K562 (cell line): Measurements from ENCODE around the gene HKDC1. TPM values are rescaled to one million over a fixed set of nuclear protein-coding genes. Genes with fewer than 3 reads are reported as not detected.
A peak's percentile ranks its signal among the peaks of the same experiment; 100 is the strongest.

Experiments
- ATAC-seq: fragments of 200-7000 bp; cut with Tn5 transposase; 3 replicates; pipeline ENCODE4 v1.9.1; 2020; ENCODE audit warnings: moderate library complexity
- BruUV-seq: library from RNA; stranded (reverse); fragments of 400-500 nt; replicated peaks from 2 replicates; lab custom pipeline; 2021; lab: Mats Ljungman, UMichigan
- CTCF ChIA-PET: fragments of 300-600 bp; formaldehyde crosslinking; extraction: SDS; loops from one replicate; lab custom pipeline; 2021; ENCODE audit warnings: low intra/inter-chr PET ratio; lab: Yijun Ruan, JAX
- POLR2A ChIA-PET: fragments of 300-600, 350-650 bp; sonication (Branson Sonifier 250); formaldehyde crosslinking; extraction: SDS; loops from one replicate; lab custom pipeline; 2021; ENCODE audit warnings: antibody characterized with exemption, inconsistent platforms; lab: Yijun Ruan, JAX
- DNase-seq, 4 experiments: peaks; one replicate each; pipeline versions ENCODE4 v3.0.0 to v3.0.0-alpha.2; 2011 to 2018; ENCODE audit warnings: low spot score in 3 of 4, mixed read lengths in 3 of 4; ENCODE audit errors: extremely low read depth in 1 of 4
- FAIRE-seq: peaks from 2 replicates; lab custom pipeline; 2011; peaks lifted over from hg19 to GRCh38; lab: Jason Lieb, UNC
- H2AFZ ChIP-seq: 2 replicates; pipeline ENCODE4 v1.6.0; 2011; ENCODE audit warnings: low read depth, low read length, control low read depth, inconsistent platforms
- H3K27ac ChIP-seq: fragments of 200-600 bp; 3 replicates; pipeline ENCODE4 v1.8.0; 2011; ENCODE audit warnings: low read depth, mild to moderate bottlenecking, control low read depth, inconsistent platforms, low read length, moderate library complexity, mixed read lengths; ENCODE audit errors: extremely low read depth
- H3K27me3 ChIP-seq, 2 experiments: fragments of 300-600 bp in 1 of 2; 2 replicates in 1 of 2; 3 replicates in 1 of 2; pipeline versions ENCODE4 v1.6.0 to v1.8.0; 2011; ENCODE audit warnings: inconsistent platforms in 2 of 2, low read length in 2 of 2, mild to moderate bottlenecking in 1 of 2, mixed read lengths in 1 of 2, moderate library complexity in 1 of 2; ENCODE audit not compliant: control insufficient read depth in 2 of 2, insufficient read depth in 2 of 2
- H3K36me3 ChIP-seq: fragments of 300-600 bp; 3 replicates; pipeline ENCODE4 v1.8.0; 2011; ENCODE audit warnings: mild to moderate bottlenecking, low read length, inconsistent platforms; ENCODE audit not compliant: control insufficient read depth, insufficient read depth
- H3K4me1 ChIP-seq, 2 experiments: fragments of 200-600 bp in 1 of 2; replicated peaks in 1 of 2; 2 replicates in 1 of 2; 3 replicates in 1 of 2; pipeline versions ENCODE4 v1.5.1 to v1.8.0; 2011; ENCODE audit warnings: inconsistent platforms in 2 of 2, low read length in 2 of 2, mild to moderate bottlenecking in 1 of 2, mixed read lengths in 1 of 2, moderate library complexity in 1 of 2; ENCODE audit not compliant: control insufficient read depth in 2 of 2, insufficient read depth in 2 of 2
- H3K4me2 ChIP-seq: 2 replicates; pipeline ENCODE4 v1.6.1; 2011; ENCODE audit warnings: low read length, control low read depth, inconsistent platforms, mixed read lengths; ENCODE audit not compliant: insufficient read depth
- H3K4me3 ChIP-seq: fragments of 200-600 bp; sonication (generic), shearing (Covaris generic); 2 replicates; pipeline ENCODE4 v1.5.1; 2016; ENCODE audit warnings: control low read depth, inconsistent platforms
- H3K79me2 ChIP-seq: fragments of 200-600 bp; 3 replicates; pipeline ENCODE4 v1.8.0; 2011; ENCODE audit warnings: low read length, inconsistent platforms; ENCODE audit not compliant: control insufficient read depth, insufficient read depth
- H3K9ac ChIP-seq, 2 experiments: 2 replicates each; pipeline versions ENCODE4 v1.6.0 to v1.6.1; 2011; ENCODE audit warnings: low read depth in 2 of 2, low read length in 2 of 2, control low read depth in 1 of 2, inconsistent platforms in 1 of 2, mild to moderate bottlenecking in 1 of 2, mixed read lengths in 1 of 2; ENCODE audit not compliant: insufficient read depth in 1 of 2
- H3K9me1 ChIP-seq: one replicate; pipeline ENCODE4 v1.6.0; 2011; ENCODE audit warnings: inconsistent platforms, mild to moderate bottlenecking, low read length, moderate library complexity; ENCODE audit not compliant: control insufficient read depth, insufficient read depth
- H3K9me3 ChIP-seq: replicated peaks from 2 replicates; pipeline ENCODE4 v1.5.1; 2011; ENCODE audit warnings: low read depth, low read length, inconsistent platforms; ENCODE audit not compliant: control insufficient read depth, insufficient read depth
- H4K20me1 ChIP-seq: replicated peaks from 2 replicates; pipeline ENCODE4 v1.6.1; 2011; ENCODE audit warnings: low read length, inconsistent platforms, mixed read lengths; ENCODE audit not compliant: control insufficient read depth, insufficient read depth
- ERF ChIP-seq: fragments of 450-650 bp; formaldehyde crosslinking; IDR thresholded peaks from 2 replicates; pipeline ENCODE4 v1.4.0; 2020; ENCODE audit warnings: mild to moderate bottlenecking, mixed read lengths
- ESRRA ChIP-seq: fragments of 450-650 bp; IDR thresholded peaks from 2 replicates; pipeline ENCODE4 v1.6.1; 2014; ENCODE audit warnings: low read depth, mild to moderate bottlenecking, moderate library complexity, borderline replicate concordance
- FOSL1 ChIP-seq: fragments of 200-800 bp; sonication (Bioruptor generic); conservative IDR thresholded peaks from 2 replicates; pipeline ENCODE4 v1.6.1; 2016; ENCODE audit warnings: missing genetic modification characterization, missing compliant biosample characterization
- MAFK ChIP-seq: IDR thresholded peaks from 2 replicates; pipeline ENCODE4 v1.6.1; 2011; ENCODE audit warnings: low read length, improper control_type of control experiment
- RAD21 ChIP-seq, 2 experiments: fragments of 250-450 bp in 1 of 2; fragments of 450-650 bp in 1 of 2; sonication (Bioruptor Pico) in 1 of 2; formaldehyde crosslinking in 1 of 2; IDR thresholded peaks in 1 of 2; conservative IDR thresholded peaks in 1 of 2; 2 replicates each; pipeline versions ENCODE4 v1.4.0 to v1.8.0; 2020 to 2022; ENCODE audit warnings: mild to moderate bottlenecking in 2 of 2, moderate library complexity in 1 of 2
- SMAD4 ChIP-seq: fragments of 250-450 bp; sonication (Bioruptor Pico); conservative IDR thresholded peaks from 2 replicates; pipeline ENCODE4 v1.8.0; 2021; ENCODE audit warnings: inconsistent platforms, mild to moderate bottlenecking, moderate library complexity
- SMC3 ChIP-seq: conservative IDR thresholded peaks from 2 replicates; pipeline ENCODE4 v1.6.1; 2011; ENCODE audit warnings: low read depth, low read length, improper control_type of control experiment; ENCODE audit not compliant: insufficient read depth
- SOX6 ChIP-seq: fragments of 450-650 bp; IDR thresholded peaks from 2 replicates; pipeline ENCODE4 v1.6.1; 2014; ENCODE audit warnings: mild to moderate bottlenecking
- SPI1 ChIP-seq: IDR thresholded peaks from 2 replicates; pipeline ENCODE4 v1.6.1; 2011; ENCODE audit warnings: low read depth, low read length, control low read depth, borderline replicate concordance
- TBP ChIP-seq: optimal IDR thresholded peaks from 2 replicates; pipeline ENCODE3; 2011; ENCODE audit warnings: low read depth, low read length, improper control_type of control experiment
- TEAD4 ChIP-seq, 2 experiments: sonication (generic) in 1 of 2; formaldehyde crosslinking in 1 of 2; IDR thresholded peaks; 2 replicates each; pipeline versions ENCODE4 v1.6.1 to v1.8.0; 2012 to 2022; ENCODE audit warnings: borderline replicate concordance in 1 of 2, inconsistent platforms in 1 of 2, low read length in 1 of 2, mild to moderate bottlenecking in 1 of 2, missing genetic modification reagents in 1 of 2
- TFAP4 ChIP-seq: sonication (generic); formaldehyde crosslinking; IDR thresholded peaks from 2 replicates; pipeline ENCODE4 v1.8.0; 2022; ENCODE audit warnings: missing genetic modification reagents, mild to moderate bottlenecking, moderate library complexity, borderline replicate concordance
- WGBS: fragments of 100-300 bp; shearing (Covaris generic); methylation state at CpG from one replicate; pipeline ENCODE4 v1.1.6; 2016; ENCODE audit warnings: low coverage, mixed read lengths; ENCODE audit not compliant: insufficient coverage; ENCODE audit errors: missing lambda C conversion rate; 5-methylcytosine and 5-hydroxymethylcytosine counted together
- in situ Hi-C: fragments of 300-500 bp; cut with MboI; formaldehyde crosslinking; loops from 4 replicates; pipeline ENCODE4 v1.15.0; 2018; ENCODE audit warnings: inconsistent platforms, mixed read lengths
- intact Hi-C: fragments of 100-400 bp; cut with micrococcal nuclease; formaldehyde crosslinking; loops from 2 replicates; pipeline ENCODE4 v1.14.2; 2022
- polyA plus RNA-seq, 8 experiments: library from polyadenylated mRNA; depleted of rRNA in 4 of 8; stranded (reverse) in 5 of 8; unstranded in 3 of 8; fragments of >200 nt; fragmentation: Nextera tagmentation in 2 of 8; fragmentation: Illumina TruSeq in 1 of 8; extraction: Ambion mirVana in 2 of 8; extraction: Trizol in 1 of 8; gene quantifications; 2 replicates each; pipeline versions ENCODE4 v1.2.1 to v1.2.3, GENCODE V29; 2011 to 2014; ENCODE audit warnings: inconsistent platforms in 1 of 8, missing spikeins in 1 of 8
- total RNA-seq, 7 experiments: library from RNA; depleted of rRNA in 6 of 7; stranded (reverse); fragments of >200 nt in 6 of 7; fragmentation: Illumina TruSeq in 2 of 7; extraction: Trizol in 2 of 7; gene quantifications; 2 replicates each; pipeline versions ENCODE4 v1.2.1 to v1.2.3, GENCODE V29; 2011 to 2021; ENCODE audit warnings: low replicate concordance in 1 of 7
- TF ChIP-seq, protein P1 (sequence below): sonication (generic); formaldehyde crosslinking; IDR thresholded peaks from 2 replicates; pipeline ENCODE4 v1.4.0; 2020; ENCODE audit warnings: mild to moderate bottlenecking, missing genetic modification reagents
- TF ChIP-seq, protein P2 (sequence below): fragments of 250-450 bp; sonication (Bioruptor Pico); IDR thresholded peaks from 2 replicates; pipeline ENCODE4 v1.8.0; 2022; ENCODE audit warnings: inconsistent platforms

The HKDC1 gene
- total and polyA plus RNA-seq, 9 of the 15 experiments (the other 6 are each of a cell fraction or from before 2014, with no cell fraction given): 0.04 to 0.22 (median 0.11) TPM; not detected in 5

- no peak for TF ChIP-seq MAFK
Observed at GRCh38 chr10:69234447-69234846, 14.3 kb downstream of the HKDC1 start (continued).

GRCh38 chr10:69237528-69238159, 17.5 kb downstream of the HKDC1 start:
- ChIA-PET POLR2A (interaction anchor here (2.6 kb wide), 1 partner anchor 155 kb away, joined by 8 read pairs; no protein-coding TSS in a partner anchor), CTCF (interaction anchor here (0.5 to 3.8 kb wide), 13 partner anchors 11 to 402 kb away, joined by 3 to 71 read pairs (median 4); no protein-coding TSS in a partner anchor)
- in situ Hi-C loops (loop anchor here (25.0 kb wide), 1 partner anchor 400 kb away; the partner anchor contains the start of gene FAM241B), intact Hi-C loops (loop anchor here (1.0 to 10.0 kb wide), 6 partner anchors 79 to 397 kb away; partner anchors contain the start of gene FAM241B)
- H3K36me3 ChIP-seq: no peaks in the 10 kb centered on the region
- H3K9me1 ChIP-seq: no peaks in the 10 kb centered on the region
- H3K4me1 ChIP-seq: peaks cover 13% of the 10 kb centered on the region in 2 experiments; a peak in 4 of 5 replicates
- no peaks in the 10 kb centered on the region for H4K20me1 ChIP-seq
- H3K4me3 ChIP-seq: no peak overlapping the region
- H3K4me2 ChIP-seq: 0 out of 2 replicates have a peak overlapping the region, but pooled peaks have one; percentile 6
- FAIRE-seq (peak; percentile 97), DNase-seq (peak; percentile 89 to 94 (median 92)), ATAC-seq (peak; percentile 97)
- H3K27ac ChIP-seq: no peak overlapping the region
- peak overlapping the region; percentile 67 for H2AFZ ChIP-seq
- H3K9me3 ChIP-seq: no peaks in the 10 kb centered on the region
- H3K27me3 ChIP-seq: no peaks in the 10 kb centered on the region
- no peaks in the 10 kb centered on the region for H3K79me2 ChIP-seq
- WGBS: 22% methylated on average over 17 of the region's 17 CpGs
- no TSS peak for BruUV-seq
- no peak overlapping the region for H3K9ac ChIP-seq
- TF ChIP-seq TBP (peak; percentile 10), SMAD4 (CRISPR knock-in tag) (0 out of 2 replicates have a peak, but pooled peaks have one; percentile 24), SOX6 (no peak), TFAP4 (peak; percentile 45; the same call in 1 of the 2 replicates), SMC3 (peak; percentile 99), SPI1 (peak; percentile 21; the same call in 1 of the 2 replicates), ERF (CRISPR knock-in tag) (0 out of 2 replicates have a peak, but pooled peaks have one; percentile 68), TEAD4 (IDR thresholded peaks at IDR 0.05; ENCODE audit: low read length) (peak; percentile 30; the same call in 1 of the 2 replicates), TEAD4 (CRISPR knock-in tag; IDR thresholded peaks at IDR 0.05; ENCODE audit: borderline replicate concordance) (no peak), FOSL1 (0 out of 2 replicates have a peak, but pooled peaks have one; percentile 20), ESRRA (0 out of 2 replicates have a peak, but pooled peaks have one; percentile 18), RAD21 (CRISPR knock-in tag; conservative IDR thresholded peaks at IDR 0.05 in 1 of 2, IDR thresholded peaks at IDR 0.05 in 1 of 2) (peak; percentile 99 to 100)
- TF ChIP-seq, protein P1, sequence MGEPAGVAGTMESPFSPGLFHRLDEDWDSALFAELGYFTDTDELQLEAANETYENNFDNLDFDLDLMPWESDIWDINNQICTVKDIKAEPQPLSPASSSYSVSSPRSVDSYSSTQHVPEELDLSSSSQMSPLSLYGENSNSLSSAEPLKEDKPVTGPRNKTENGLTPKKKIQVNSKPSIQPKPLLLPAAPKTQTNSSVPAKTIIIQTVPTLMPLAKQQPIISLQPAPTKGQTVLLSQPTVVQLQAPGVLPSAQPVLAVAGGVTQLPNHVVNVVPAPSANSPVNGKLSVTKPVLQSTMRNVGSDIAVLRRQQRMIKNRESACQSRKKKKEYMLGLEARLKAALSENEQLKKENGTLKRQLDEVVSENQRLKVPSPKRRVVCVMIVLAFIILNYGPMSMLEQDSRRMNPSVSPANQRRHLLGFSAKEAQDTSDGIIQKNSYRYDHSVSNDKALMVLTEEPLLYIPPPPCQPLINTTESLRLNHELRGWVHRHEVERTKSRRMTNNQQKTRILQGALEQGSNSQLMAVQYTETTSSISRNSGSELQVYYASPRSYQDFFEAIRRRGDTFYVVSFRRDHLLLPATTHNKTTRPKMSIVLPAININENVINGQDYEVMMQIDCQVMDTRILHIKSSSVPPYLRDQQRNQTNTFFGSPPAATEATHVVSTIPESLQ (CRISPR knock-in tag): 0 out of 2 replicates have a peak, but pooled peaks have one; percentile 30
- TF ChIP-seq, protein P2, sequence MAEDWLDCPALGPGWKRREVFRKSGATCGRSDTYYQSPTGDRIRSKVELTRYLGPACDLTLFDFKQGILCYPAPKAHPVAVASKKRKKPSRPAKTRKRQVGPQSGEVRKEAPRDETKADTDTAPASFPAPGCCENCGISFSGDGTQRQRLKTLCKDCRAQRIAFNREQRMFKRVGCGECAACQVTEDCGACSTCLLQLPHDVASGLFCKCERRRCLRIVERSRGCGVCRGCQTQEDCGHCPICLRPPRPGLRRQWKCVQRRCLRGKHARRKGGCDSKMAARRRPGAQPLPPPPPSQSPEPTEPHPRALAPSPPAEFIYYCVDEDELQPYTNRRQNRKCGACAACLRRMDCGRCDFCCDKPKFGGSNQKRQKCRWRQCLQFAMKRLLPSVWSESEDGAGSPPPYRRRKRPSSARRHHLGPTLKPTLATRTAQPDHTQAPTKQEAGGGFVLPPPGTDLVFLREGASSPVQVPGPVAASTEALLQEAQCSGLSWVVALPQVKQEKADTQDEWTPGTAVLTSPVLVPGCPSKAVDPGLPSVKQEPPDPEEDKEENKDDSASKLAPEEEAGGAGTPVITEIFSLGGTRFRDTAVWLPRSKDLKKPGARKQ (CRISPR knock-in tag): peak; percentile 89; the same call in 1 of the 2 replicates
